HG03457 (cell line): Measurements from ENCODE around the gene DLEC1.
"Not testable (repeated sequence)": the region's sequence is repeated elsewhere in the genome, so short reads cannot be mapped to it uniquely, and the experiment has no call there.

Experiments
- ATAC-seq: cut with Tn5 transposase; IDR thresholded peaks from one replicate; pipeline ENCODE4 v1.9.1; 2021; ENCODE audit warnings: moderate number of reproducible peaks; ENCODE audit not compliant: unreplicated experiment

Gene DLEC1

GRCh38 chr3:38152609-38153008, 113.6 kb downstream of the DLEC1 start:
- no peak for ATAC-seq

DNA sequence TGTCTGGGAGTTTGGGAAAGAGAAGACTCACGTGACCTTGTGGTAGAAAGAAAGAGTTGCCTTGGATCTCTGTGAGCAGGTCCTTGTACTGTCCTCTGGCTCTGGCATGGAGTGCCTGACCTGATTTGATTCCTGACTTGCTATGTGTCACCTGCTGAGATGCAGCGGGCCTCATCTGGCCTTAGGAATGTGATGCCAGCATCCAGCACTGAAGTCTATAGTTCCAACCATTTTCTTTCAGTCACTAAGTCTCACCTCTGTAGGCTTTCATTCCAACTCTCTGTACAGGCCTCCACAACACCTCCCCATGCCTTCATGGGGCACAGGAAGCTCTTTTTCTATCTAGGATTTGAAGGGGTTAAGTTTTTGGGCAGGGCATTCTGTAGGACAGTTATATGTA, 114.2 kb downstream of the DLEC1 start:
- no peak for ATAC-seq

GRCh38 chr3:38154033-38154494, 115.1 kb downstream of the DLEC1 start:
- no peak for ATAC-seq

- no peak for ATAC-seq
Observed at GRCh38 chr3:38154625-38155255, 115.7 kb downstream of the DLEC1 start.

- ATAC-seq: no peak
Observed at GRCh38 chr3:38155825-38156224, 116.8 kb downstream of the DLEC1 start.

- ATAC-seq: no peak
Observed at GRCh38 chr3:38157117-38157516, 118.1 kb downstream of the DLEC1 start.

GRCh38 chr3:38157595-38157994, 118.6 kb downstream of the DLEC1 start:
- ATAC-seq: no peak

GRCh38 chr3:38158472-38158871, 119.5 kb downstream of the DLEC1 start:
- no peak for ATAC-seq

GRCh38 chr3:38160704-38161103, 121.7 kb downstream of the DLEC1 start:
- not testable (repeated sequence) for ATAC-seq

DNA sequence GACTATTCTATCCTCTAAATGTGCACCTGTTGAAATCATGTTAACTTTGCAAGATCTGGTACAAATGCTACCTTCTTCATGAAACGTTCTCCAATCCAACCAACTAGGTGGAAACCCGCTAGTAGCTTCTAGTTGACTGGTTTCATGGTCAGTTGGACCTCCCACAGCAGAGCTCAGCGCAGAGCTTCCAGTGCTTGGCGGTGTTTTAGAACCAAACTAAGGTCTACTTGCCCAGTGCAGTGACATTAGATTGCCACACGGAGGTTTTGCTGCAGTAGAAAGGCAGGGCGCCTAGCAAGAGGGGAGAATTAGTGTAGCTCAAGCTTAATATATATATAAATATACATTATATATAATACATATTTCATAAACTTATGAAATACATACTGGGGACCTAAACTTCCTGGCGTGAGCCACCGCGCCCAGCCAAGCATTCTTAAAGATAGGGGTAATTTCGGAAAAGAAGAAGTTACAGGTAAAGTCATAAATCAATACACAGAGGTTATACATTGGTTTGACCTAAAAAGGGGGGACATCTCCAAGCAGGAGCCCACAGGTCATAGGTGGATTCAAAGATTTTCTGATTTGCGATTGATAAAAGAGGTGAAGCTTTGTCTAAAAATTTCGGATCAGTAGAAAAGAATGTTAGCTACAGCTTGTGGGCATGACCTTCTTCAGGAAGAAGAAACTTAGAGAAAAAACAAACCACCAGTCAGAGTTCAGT, 124.3 kb downstream of the DLEC1 start:
- ATAC-seq: no peak

GRCh38 chr3:38163841-38164642, 125.0 kb downstream of the DLEC1 start:
- no peak for ATAC-seq

GRCh38 chr3:38164643-38164951, 125.6 kb downstream of the DLEC1 start:
- ATAC-seq: no peak

GRCh38 chr3:38164952-38165721, 126.1 kb downstream of the DLEC1 start, which contains the start of gene OXSR1:
Gene OXSR1 (plus strand): TSS chr3:38165537. CDS start chr3:38165877, 340 bp downstream.
- ATAC-seq: peak; percentile 93

GRCh38 chr3:38165722-38166387, 126.8 kb downstream of the DLEC1 start:
- no peak for ATAC-seq

DNA sequence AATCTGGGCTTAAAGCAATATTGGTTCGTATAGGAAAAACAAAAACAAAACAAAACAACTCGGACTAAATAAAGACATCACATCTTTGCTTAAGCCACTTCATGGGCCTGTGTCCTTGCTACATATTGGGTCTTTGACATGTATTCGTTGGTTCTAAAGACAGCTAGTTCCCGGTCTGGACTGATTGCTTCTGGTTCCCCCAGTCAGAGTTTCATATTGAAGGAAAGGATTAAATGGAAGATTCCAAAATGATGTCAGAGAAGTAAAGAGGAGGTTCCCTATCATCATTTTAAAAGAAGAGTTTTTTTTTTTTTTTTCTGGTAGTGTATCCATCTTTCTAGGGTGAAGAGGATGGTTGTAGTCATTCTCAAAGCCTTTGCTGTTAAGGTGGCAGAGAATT, 128.6 kb downstream of the DLEC1 start:
- no peak for ATAC-seq

GRCh38 chr3:38168151-38169026, 129.4 kb downstream of the DLEC1 start:
- no peak for ATAC-seq

GRCh38 chr3:38169027-38169317, 130.0 kb downstream of the DLEC1 start:
- ATAC-seq: no peak

DNA sequence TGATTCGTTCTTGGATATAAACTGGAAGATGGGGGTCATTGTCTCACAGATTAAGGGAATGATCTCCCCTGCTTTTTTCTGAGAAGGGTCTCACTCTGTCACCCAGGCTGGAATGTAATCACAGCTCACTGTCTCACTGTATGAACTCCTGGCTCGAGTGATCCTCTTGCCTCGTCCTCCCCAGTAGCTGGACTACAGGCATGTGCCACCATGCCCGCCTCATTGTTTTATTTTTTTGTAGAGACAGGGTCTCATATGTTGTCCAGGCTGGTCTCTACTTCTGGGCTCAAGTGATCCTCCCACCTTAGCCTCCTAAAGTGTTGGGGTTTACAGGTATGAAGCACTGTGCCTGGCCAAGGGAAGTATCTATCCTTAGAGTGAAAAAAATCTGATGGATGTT, 131.7 kb downstream of the DLEC1 start:
- no peak for ATAC-seq

GRCh38 chr3:38171622-38172021, 132.6 kb downstream of the DLEC1 start:
- no peak for ATAC-seq
